ENCODE measurements around the gene RCCD1. TPM values are rescaled to one million over a fixed set of nuclear protein-coding genes. Genes with fewer than 3 reads are reported as not detected.

The RCCD1 gene
- total RNA-seq, 3 donors from 2014 or later: 18.5 to 21.5 (median 20.7) TPM

- no peak overlapping the region for H3K4me3 ChIP-seq
- no peaks in the 10 kb centered on the region for H3K9me3 ChIP-seq
- ATAC-seq (no peak), DNase-seq (no peak)
- peaks cover 3% of the 10 kb centered on the region for H3K4me1 ChIP-seq (ENCODE audit: low read depth)
- no peak for TF ChIP-seq CTCF (IDR thresholded peaks at IDR 0.05)
- H3K36me3 ChIP-seq (ENCODE audit: low read depth): no peaks in the 10 kb centered on the region
- intact Hi-C loops (cut with DNase I, micrococcal nuclease): no loop called here
These were observed 6.2 kb upstream of the RCCD1 start for GRCh38 chr15:90948506-90948905.

- DNase-seq (no peak), ATAC-seq (no peak)
- Histone ChIP-seq H3K9me3 (no peaks in the 10 kb centered on the region), H3K36me3 (ENCODE audit: low read depth) (no peaks in the 10 kb centered on the region), H3K4me1 (ENCODE audit: low read depth) (peaks cover 3% of the 10 kb centered on the region), H3K4me3 (no peak overlapping the region)
- TF ChIP-seq CTCF (IDR thresholded peaks at IDR 0.05): no peak
- intact Hi-C loops (cut with DNase I, micrococcal nuclease): loop anchor here in 1 of 2 donors (10.0 kb wide), 1 partner anchor 315 kb away; no protein-coding TSS in a partner anchor
These were observed 4.6 kb upstream of the RCCD1 start for GRCh38 chr15:90949979-90950675.

- intact Hi-C loops (cut with DNase I, micrococcal nuclease): loop anchor here in 1 of 2 donors (10.0 kb wide), 1 partner anchor 314 kb away; no protein-coding TSS in a partner anchor
- Histone ChIP-seq H3K36me3 (ENCODE audit: low read depth) (no peaks in the 10 kb centered on the region), H3K4me3 (no peak overlapping the region), H3K4me1 (ENCODE audit: low read depth) (peaks cover 9% of the 10 kb centered on the region), H3K9me3 (no peaks in the 10 kb centered on the region)
- DNase-seq (no peak), ATAC-seq (no peak)
- TF ChIP-seq CTCF (IDR thresholded peaks at IDR 0.05): no peak
These were observed 4.0 kb upstream of the RCCD1 start for GRCh38 chr15:90950676-90951075.

GRCh38 chr15:90952901-90953677 lies 1.6 kb upstream of the RCCD1 start:
- no peak for TF ChIP-seq CTCF (IDR thresholded peaks at IDR 0.05)
- H3K4me3 ChIP-seq: no peak overlapping the region
- DNase-seq (no peak), ATAC-seq (no peak)
- intact Hi-C loops (cut with DNase I, micrococcal nuclease): loop anchor here in 1 of 2 donors (10.0 kb wide), 1 partner anchor 312 kb away; no protein-coding TSS in a partner anchor
- H3K36me3 ChIP-seq (ENCODE audit: low read depth): no peaks in the 10 kb centered on the region
- H3K9me3 ChIP-seq: no peaks in the 10 kb centered on the region
- H3K4me1 ChIP-seq (ENCODE audit: low read depth): peaks cover 19% of the 10 kb centered on the region

- no peak for TF ChIP-seq CTCF (IDR thresholded peaks at IDR 0.05)
- no peaks in the 10 kb centered on the region for H3K9me3 ChIP-seq
- ATAC-seq (no peak), DNase-seq (no peak)
- intact Hi-C loops (cut with DNase I, micrococcal nuclease): loop anchor here in 1 of 2 donors (10.0 kb wide), 1 partner anchor 311 kb away; no protein-coding TSS in a partner anchor
- no peaks in the 10 kb centered on the region for H3K36me3 ChIP-seq (ENCODE audit: low read depth)
- H3K4me1 ChIP-seq (ENCODE audit: low read depth): peaks cover 19% of the 10 kb centered on the region
- no peak overlapping the region for H3K4me3 ChIP-seq
These were observed 555 bp upstream of the RCCD1 start for GRCh38 chr15:90953947-90954711.
